Fibroblast of skin of right biceps (primary cell): ENCODE results near the gene PSMD12.
A peak's percentile ranks its signal among the peaks of the same experiment; 100 is the strongest.

Source experiments
- DNase-seq: peaks from one replicate; pipeline ENCODE4 v3.0.0-alpha.2; 2013

The PSMD12 gene

DNA sequence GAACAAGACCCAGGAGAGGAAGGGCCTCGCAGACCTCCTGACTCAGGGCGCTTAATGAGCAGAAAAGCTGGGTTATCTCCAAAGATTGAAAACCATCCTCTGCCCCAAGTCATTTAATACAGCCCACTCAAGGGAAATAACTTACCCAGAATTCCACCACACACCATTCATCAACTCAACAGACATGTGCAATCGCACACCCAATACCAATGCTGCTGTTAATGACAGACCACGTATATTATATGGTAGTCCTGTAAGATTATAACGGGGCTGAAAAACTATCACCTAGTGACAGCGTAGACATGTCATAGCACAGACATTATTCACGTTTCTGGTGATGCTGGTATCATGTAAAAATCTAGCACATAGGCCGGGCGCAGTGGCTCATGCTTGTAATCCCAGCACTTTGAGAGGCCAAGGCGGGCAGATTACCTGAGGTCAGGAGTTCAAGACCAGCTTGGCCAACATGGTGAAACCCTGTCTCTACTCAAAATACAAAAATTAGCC, 68.9 kb downstream of the PSMD12 start:
- DNase-seq, result no peak

DNA sequence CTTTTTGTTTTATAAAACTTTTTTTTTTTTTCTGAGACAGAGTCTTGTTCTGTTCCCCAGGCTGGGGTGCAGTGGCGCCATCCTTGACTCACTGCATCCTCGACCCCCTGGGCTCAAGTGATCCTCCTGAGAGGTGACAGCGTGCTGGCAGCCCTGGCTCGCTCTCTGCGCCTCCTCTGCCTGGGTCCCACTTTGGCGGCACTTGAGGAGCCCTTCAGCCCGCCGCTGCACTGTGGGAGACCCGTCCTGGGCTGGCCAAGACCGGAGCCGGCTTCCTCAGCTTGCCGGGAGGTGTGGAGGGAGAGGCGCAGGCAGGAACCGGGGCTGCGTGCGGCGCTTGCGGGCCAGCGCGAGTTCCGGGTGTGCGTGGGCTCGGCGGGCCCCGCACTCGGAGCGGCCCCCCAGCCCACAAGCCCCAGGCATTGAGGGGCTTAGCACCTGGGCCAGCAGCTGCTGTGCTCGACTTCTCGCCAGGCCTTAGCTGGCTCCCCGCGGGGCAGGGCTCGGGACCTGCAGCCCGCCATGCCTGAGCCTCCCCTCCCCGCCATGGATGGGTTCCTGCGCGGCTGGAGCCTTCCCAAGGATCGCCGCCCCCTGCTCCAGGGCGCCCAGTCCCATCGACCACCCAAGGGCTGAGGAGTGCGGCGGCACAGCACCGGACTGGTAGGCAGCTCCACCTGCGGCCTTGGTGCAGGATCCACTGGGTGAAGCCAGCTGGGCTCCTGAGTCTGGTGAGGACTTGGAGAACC, 71.8 kb downstream of the PSMD12 start:
- no peak for DNase-seq

DNA sequence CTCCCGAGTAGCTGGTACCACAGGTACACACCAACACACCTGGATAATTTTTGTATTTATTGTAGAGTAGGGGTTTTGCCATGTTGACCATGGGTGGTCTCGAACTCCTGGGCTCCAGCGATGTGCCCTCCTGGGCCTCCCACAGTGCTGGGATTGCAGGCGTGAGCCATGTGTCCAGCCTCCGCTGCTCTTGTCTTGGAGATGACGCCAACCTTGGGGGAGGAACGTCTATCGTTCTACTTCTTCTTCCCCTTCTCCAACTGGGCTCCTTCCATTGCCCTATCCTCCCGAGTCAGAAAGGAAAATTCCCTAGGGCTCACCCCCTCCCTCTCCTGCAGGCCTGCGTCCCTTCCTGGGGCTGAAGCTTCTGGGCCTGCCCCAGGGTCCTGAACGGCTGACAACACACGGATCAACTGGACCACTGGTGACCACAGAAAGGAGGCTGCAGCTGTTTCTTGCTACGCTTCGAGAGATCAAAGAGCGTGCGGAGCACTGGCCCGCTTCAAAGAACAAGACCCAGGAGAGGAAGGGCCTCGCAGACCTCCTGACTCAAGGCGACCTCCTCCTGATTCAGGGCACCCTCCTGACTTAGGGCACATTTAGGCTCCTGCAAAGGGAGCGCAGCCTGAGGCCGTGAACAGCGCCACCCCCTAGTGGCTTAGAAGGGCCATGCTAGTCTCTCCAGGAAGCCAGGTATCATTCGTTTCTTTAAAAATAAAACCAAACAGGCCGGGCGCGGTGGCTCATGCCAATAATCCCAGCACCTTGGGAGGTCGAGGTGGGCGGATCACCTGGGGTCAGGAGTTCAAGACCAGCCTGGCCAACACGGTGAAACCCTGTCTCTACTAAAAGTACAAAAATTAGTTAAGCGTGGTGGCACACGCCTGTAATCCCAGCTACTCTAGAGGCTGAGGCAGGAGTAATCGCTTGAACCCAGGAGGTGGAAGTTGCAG, 72.8 kb downstream of the PSMD12 start:
- peak; percentile 50 for DNase-seq

DNA sequence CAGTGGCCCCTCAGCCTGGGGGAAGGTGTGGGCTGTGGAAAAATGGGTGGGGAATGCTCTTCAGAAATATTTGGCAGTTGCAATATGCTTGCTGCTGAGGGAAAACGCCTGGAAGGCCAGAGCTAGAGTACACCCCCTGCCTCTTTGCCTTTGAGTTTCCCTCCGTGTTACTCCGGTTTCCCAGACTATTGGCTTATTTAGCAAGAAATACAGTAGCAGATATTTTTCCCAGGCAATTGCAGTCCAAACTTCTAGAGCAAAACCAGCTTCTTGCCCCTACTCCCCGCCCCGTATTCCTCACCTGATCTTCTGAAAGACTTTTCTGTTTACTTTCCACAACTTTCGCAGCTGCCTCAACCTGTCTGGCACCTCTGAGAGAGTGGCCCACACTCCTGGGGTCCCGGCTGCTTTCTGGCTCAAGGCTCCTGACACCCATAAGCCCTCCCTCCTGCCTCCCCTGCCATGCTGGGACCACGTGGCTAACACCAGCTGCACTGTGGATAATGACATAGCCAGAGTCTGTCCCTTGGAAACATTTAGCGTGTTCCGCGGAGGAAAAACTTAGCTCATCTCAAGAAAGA, 75.6 kb downstream of the PSMD12 start:
- no peak for DNase-seq

DNA sequence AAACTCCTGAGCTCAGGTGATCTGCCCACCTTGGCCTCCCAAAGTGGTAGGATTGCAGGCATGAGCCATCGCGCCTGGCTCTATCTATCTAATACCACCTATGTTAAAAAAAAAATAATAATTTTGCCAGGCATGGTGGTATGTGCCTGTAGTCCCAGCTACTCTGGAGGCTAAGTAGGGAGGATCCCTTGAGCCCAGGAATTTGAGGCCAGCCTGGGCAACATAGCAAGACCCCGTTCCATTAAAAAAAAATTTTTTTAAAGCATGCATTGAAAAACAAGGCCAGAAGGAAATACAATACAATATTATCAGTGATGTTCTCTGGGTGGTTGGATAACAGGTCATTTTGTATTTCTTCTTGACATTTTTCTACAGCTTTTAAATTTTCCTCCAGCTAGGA, 76.1 kb downstream of the PSMD12 start:
- DNase-seq, result no peak

GRCh38 chr17:67289181-67289876, 77.0 kb downstream of the PSMD12 start:
- DNase-seq, result peak; percentile 38
